ENCODE data around the gene GPSM1.

- TF ChIP-seq MAX (IDR thresholded peaks at IDR 0.05), result no peak
- no peak for TF ChIP-seq EP300 (IDR thresholded peaks at IDR 0.05; ENCODE audit: borderline replicate concordance)
Observed at GRCh38 chr9:136293476-136294077, 33.8 kb upstream of the GPSM1 start.
